ENCODE results near the gene ZNRF3.

ZNRF3 gene

DNA sequence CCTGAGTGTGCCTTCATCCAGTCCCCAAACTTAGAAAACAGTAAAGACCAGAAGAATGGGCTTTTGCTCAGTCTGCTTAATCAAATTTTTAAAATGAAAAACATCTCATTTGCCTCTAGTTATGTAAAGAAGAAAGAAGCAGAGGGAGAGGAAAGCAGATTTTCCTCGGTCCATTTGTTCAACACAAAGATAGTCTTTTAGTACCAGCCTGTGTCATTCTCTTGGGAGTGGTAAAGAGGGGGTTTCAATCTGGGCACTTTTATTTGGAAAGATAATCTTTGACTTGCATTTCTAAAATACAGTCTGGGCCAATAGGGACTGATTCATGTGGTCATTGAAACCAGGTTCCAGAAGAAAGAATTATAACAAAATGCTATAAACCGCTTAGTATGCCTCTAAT lies 218.9 kb downstream of the ZNRF3 start:
- in situ Hi-C loops (cut with HindIII; ENCODE audit: low sequenced_read_pairs), result no loop called here
- TF ChIP-seq, protein P1, sequence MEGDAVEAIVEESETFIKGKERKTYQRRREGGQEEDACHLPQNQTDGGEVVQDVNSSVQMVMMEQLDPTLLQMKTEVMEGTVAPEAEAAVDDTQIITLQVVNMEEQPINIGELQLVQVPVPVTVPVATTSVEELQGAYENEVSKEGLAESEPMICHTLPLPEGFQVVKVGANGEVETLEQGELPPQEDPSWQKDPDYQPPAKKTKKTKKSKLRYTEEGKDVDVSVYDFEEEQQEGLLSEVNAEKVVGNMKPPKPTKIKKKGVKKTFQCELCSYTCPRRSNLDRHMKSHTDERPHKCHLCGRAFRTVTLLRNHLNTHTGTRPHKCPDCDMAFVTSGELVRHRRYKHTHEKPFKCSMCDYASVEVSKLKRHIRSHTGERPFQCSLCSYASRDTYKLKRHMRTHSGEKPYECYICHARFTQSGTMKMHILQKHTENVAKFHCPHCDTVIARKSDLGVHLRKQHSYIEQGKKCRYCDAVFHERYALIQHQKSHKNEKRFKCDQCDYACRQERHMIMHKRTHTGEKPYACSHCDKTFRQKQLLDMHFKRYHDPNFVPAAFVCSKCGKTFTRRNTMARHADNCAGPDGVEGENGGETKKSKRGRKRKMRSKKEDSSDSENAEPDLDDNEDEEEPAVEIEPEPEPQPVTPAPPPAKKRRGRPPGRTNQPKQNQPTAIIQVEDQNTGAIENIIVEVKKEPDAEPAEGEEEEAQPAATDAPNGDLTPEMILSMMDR (IDR thresholded peaks at IDR 0.05; ENCODE audit: low read depth, low read length, missing control alignments), result no peak

DNA sequence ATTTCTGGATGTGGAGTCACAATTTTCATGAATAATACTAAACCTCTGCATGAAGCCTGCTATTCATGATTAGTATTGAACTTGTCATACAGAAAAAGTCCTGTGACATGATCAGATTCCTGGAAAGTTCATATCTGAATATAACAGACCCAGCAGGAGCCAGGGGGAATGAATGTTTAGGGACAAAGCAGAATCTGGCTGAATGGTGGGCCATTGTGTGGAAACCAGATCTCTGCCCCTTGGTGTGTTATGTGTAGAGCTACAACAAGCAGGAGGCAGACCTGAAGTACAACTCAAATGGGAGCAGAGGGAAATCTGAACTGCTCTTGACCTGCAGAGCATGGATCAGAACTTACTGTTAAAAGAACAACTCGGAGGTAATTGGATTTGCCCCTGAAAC lies 219.7 kb downstream of the ZNRF3 start:
- in situ Hi-C loops (cut with HindIII; ENCODE audit: low sequenced_read_pairs), result no loop called here

More for the DNA sequence above, 218.9 kb downstream of the ZNRF3 start:
- no peak overlapping the region for H3K4me3 ChIP-seq (ENCODE audit: low read depth, low read length)
- no peak for DNase-seq (ENCODE audit: low read depth)

DNA sequence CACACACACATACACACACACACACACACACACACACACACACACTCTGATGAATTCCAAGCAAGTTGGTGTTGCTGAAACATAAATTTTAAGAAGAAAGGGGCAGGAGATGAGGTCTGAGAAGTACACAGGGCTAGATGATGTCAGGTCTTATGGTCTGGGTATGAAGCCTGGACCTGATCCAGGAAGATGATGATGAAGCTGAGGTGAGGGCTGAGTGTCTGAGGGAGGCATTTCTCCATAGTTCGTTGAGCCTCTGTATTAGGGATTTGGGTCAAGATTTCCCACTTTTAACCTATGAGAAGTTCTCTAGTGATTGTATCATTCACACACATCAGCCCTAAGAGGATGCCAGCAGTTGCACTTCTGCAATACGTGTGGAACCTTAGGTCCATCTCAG lies 222.1 kb downstream of the ZNRF3 start:
- DNase-seq (ENCODE audit: low read depth), result no peak
- TF ChIP-seq, protein P1 (IDR thresholded peaks at IDR 0.05; ENCODE audit: low read depth, low read length, missing control alignments), result no peak
- in situ Hi-C loops (cut with HindIII; ENCODE audit: low sequenced_read_pairs), result no loop called here
- H3K4me3 ChIP-seq (ENCODE audit: low read depth, low read length), result no peak overlapping the region

More for the DNA sequence above, 219.7 kb downstream of the ZNRF3 start:
- TF ChIP-seq, protein P1 (IDR thresholded peaks at IDR 0.05; ENCODE audit: low read depth, low read length, missing control alignments), result no peak
- DNase-seq (ENCODE audit: low read depth), result no peak
- no peak overlapping the region for H3K4me3 ChIP-seq (ENCODE audit: low read depth, low read length)

DNA sequence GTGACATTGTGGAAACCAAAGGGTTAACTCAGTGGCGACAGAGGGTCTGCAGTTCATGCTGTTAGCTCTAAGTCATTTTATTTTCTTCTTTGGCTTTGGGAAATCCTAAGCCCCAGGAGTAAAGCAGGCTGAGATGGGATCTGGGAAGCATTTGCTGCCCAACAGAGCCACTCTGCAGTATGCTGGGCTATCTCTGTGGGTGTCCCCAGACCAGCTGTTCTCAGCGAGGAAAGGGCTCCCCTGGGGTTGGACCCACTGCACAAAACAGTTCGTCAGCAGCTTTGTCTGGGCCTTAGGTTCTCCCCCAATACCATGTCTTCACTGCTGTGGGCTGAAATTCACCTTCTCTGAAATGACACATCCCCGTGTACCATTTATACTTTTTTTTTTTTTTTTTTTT lies 223.5 kb downstream of the ZNRF3 start:
- H3K4me3 ChIP-seq (ENCODE audit: low read depth, low read length), result no peak overlapping the region
- no peak for DNase-seq (ENCODE audit: low read depth)
- TF ChIP-seq, protein P1 (IDR thresholded peaks at IDR 0.05; ENCODE audit: low read depth, low read length, missing control alignments), result no peak
- in situ Hi-C loops (cut with HindIII; ENCODE audit: low sequenced_read_pairs), result no loop called here

Data from astrocyte of the cerebellum (primary cell).